GM12801 (cell line): ENCODE results near the gene COL4A2.

ENCODE experiments used
- CTCF ChIP-seq: IDR thresholded peaks from one replicate; pipeline ENCODE4 v1.5.1; 2011; ENCODE audit warnings: control low read depth; ENCODE audit not compliant: insufficient read length; ENCODE audit errors: extremely low read depth

COL4A2 gene

GRCh38 chr13:110402299-110403069 lies 95.4 kb downstream of the COL4A2 start:
- TF ChIP-seq CTCF: no peak

GRCh38 chr13:110403315-110403714 lies 96.2 kb downstream of the COL4A2 start:
- TF ChIP-seq CTCF: no peak

- no peak for TF ChIP-seq CTCF
Observed at GRCh38 chr13:110403721-110404120, 96.6 kb downstream of the COL4A2 start.

GRCh38 chr13:110404321-110404720 lies 97.2 kb downstream of the COL4A2 start:
- TF ChIP-seq CTCF: no peak

- TF ChIP-seq CTCF: no peak
Observed at GRCh38 chr13:110405597-110406450, 98.7 kb downstream of the COL4A2 start.

GRCh38 chr13:110407021-110407420 lies 99.9 kb downstream of the COL4A2 start:
- TF ChIP-seq CTCF: no peak

GRCh38 chr13:110407531-110407930 lies 100.4 kb downstream of the COL4A2 start:
- TF ChIP-seq CTCF: no peak
